Activated CD8-positive, alpha-beta T cell treated with anti-CD3 and anti-CD28 coated beads for 36 hours (primary cell): ENCODE results near the gene IQCK. TPM values are rescaled to one million over a fixed set of nuclear protein-coding genes. Genes with fewer than 3 reads are reported as not detected.
"Not testable (repeated sequence)": the region's sequence is repeated elsewhere in the genome, so short reads cannot be mapped to it uniquely, and the experiment has no call there.

Experiments
- ATAC-seq: fragments of 200-7000 bp; cut with Tn5 transposase; one replicate; pipeline ENCODE4 v1.10.0; 2021; ENCODE audit warnings: mild to moderate bottlenecking, moderate library complexity
- CTCF ChIA-PET: fragments of 350-600 bp; sonication (Branson Sonifier 250); formaldehyde crosslinking; loops from one replicate; lab custom pipeline; 2021; ENCODE audit warnings: antibody characterized with exemption; lab: Charles Lee
- POLR2A ChIA-PET: fragments of 350-600 bp; sonication (Branson Sonifier 250); formaldehyde crosslinking; loops from one replicate; lab custom pipeline; 2021; ENCODE audit warnings: antibody characterized with exemption; lab: Charles Lee
- DNase-seq: peaks from one replicate; pipeline ENCODE4 v3.0.0-alpha.2; 2020
- H3K27ac Mint-ChIP-seq: one replicate; pipeline ENCODE4 v1.8.0; 2021; ENCODE audit warnings: mild to moderate bottlenecking, mixed read lengths
- H3K27me3 Mint-ChIP-seq: one replicate; pipeline ENCODE4 v1.8.0; 2021; ENCODE audit warnings: mixed read lengths
- H3K36me3 Mint-ChIP-seq: one replicate; pipeline ENCODE4 v1.8.0; 2021; ENCODE audit warnings: low read depth, mixed read lengths
- H3K4me1 Mint-ChIP-seq: one replicate; pipeline ENCODE4 v1.8.0; 2021; ENCODE audit warnings: low read depth, mixed read lengths
- H3K4me3 Mint-ChIP-seq: one replicate; pipeline ENCODE4 v1.8.0; 2021; ENCODE audit warnings: mild to moderate bottlenecking, moderate library complexity, mixed read lengths
- H3K9me3 Mint-ChIP-seq: one replicate; pipeline ENCODE4 v1.8.0; 2021; ENCODE audit warnings: mixed read lengths
- intact Hi-C: fragments of 100-400 bp; cut with micrococcal nuclease; formaldehyde crosslinking; loops from one replicate; pipeline ENCODE4 v1.10.0; 2022
- total RNA-seq, 2 experiments: library from RNA; stranded (reverse); gene quantifications; one replicate each; pipeline ENCODE4 v1.2.3, GENCODE V29; 2021
- TF ChIP-seq, protein P1 (sequence below): fragments of 200-600 bp; IDR thresholded peaks from one replicate; pipeline ENCODE4 v1.8.0; 2022; ENCODE audit warnings: antibody characterized with exemption, mild to moderate bottlenecking

Gene IQCK
- total RNA-seq, 2 experiments from 2014 or later, result 1.7 to 3.5 TPM

DNA sequence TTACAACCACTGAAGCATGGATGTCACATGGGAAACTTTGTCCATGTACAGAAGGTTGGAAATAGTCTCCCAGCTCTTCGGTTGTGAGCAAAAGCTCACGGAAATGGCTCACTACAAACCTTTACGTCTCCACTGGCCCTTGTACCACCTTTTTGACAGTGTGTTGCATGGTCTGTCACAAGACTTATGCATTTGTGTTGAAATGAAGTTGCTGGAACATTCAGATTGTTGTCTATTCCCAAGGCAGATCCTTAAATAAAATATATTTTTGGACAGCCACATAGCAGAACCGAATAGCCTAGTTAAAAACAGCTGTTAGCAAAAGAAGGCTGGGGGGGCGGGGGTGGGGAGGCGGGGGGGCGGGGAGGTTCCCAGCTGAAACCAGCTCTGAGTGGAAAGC, 39.3 kb upstream of the IQCK start:
- DNase-seq (no peak), ATAC-seq (no peak)
- POLR2A ChIA-PET, result no interaction called here
- TF ChIP-seq, protein P1, sequence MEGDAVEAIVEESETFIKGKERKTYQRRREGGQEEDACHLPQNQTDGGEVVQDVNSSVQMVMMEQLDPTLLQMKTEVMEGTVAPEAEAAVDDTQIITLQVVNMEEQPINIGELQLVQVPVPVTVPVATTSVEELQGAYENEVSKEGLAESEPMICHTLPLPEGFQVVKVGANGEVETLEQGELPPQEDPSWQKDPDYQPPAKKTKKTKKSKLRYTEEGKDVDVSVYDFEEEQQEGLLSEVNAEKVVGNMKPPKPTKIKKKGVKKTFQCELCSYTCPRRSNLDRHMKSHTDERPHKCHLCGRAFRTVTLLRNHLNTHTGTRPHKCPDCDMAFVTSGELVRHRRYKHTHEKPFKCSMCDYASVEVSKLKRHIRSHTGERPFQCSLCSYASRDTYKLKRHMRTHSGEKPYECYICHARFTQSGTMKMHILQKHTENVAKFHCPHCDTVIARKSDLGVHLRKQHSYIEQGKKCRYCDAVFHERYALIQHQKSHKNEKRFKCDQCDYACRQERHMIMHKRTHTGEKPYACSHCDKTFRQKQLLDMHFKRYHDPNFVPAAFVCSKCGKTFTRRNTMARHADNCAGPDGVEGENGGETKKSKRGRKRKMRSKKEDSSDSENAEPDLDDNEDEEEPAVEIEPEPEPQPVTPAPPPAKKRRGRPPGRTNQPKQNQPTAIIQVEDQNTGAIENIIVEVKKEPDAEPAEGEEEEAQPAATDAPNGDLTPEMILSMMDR, result no peak
- CTCF ChIA-PET, result interaction anchor here (0.6 kb wide), 1 partner anchor 385 kb away, joined by 3 read pairs; no protein-coding TSS in a partner anchor
- H3K27ac Mint-ChIP-seq, result no peak overlapping the region
- peaks cover 5% of the 10 kb centered on the region for H3K9me3 Mint-ChIP-seq
- no peaks in the 10 kb centered on the region for H3K27me3 Mint-ChIP-seq
- intact Hi-C loops, result no loop called here
- H3K36me3 Mint-ChIP-seq, result peaks cover 29% of the 10 kb centered on the region
- H3K4me3 Mint-ChIP-seq, result no peak overlapping the region
- H3K4me1 Mint-ChIP-seq, result no peaks in the 10 kb centered on the region

DNA sequence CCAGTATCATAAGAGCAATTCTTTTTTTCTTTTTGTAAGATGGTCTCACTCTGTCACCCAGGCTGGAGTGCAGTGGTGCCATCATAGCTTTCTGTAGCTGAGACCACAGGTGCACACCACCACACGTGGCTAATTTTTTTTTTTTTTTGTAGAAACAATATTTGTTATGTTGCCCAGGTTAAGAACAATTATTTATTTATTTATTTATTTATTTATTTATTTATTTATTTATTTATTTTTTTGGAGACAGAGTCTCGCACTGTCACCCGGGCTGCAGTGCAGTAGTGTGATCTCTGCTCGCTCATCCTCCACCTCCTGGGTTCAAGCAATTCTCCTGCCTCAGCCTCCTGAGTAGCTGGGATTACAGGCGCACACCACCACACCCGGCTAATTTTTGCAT, 38.8 kb upstream of the IQCK start:
- H3K9me3 Mint-ChIP-seq, DNase-seq, H3K27ac Mint-ChIP-seq, H3K4me1 Mint-ChIP-seq, H3K4me3 Mint-ChIP-seq, ATAC-seq, H3K27me3 Mint-ChIP-seq, POLR2A ChIA-PET, CTCF ChIA-PET, intact Hi-C loops: not testable (repeated sequence)
- H3K36me3 Mint-ChIP-seq, result peaks cover 32% of the 10 kb centered on the region

DNA sequence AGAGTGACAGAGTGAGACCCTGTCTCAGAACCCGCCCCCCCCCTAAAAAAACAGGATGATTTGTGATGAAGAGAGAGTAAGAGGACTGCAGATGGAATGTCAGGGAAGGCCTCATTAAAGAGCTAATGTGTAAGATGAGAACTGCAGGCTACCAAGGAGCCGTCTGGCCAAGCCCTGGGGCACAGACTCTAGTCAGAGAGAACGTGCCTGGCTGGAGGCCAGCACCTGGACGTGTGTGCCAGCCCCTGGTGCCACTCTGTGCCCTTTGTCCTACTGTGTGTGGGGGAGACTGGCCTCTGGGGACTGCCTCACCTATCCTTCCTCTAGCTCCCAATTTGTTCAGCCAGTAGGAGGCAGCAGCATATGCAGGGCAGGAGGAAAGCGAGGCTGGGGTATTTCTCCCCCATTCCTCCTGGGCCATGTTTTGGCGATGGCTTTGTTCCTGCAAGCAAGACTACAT, 37.2 kb upstream of the IQCK start:
- no peaks in the 10 kb centered on the region for H3K4me1 Mint-ChIP-seq
- DNase-seq (no peak), ATAC-seq (no peak)
- CTCF ChIA-PET, result no interaction called here
- H3K9me3 Mint-ChIP-seq, result peaks cover 7% of the 10 kb centered on the region
- POLR2A ChIA-PET, result no interaction called here
- no peak overlapping the region for H3K27ac Mint-ChIP-seq
- peaks cover 36% of the 10 kb centered on the region for H3K36me3 Mint-ChIP-seq
- H3K4me3 Mint-ChIP-seq, result no peak overlapping the region
- no peaks in the 10 kb centered on the region for H3K27me3 Mint-ChIP-seq
- intact Hi-C loops, result no loop called here
- TF ChIP-seq, protein P1, result no peak

DNA sequence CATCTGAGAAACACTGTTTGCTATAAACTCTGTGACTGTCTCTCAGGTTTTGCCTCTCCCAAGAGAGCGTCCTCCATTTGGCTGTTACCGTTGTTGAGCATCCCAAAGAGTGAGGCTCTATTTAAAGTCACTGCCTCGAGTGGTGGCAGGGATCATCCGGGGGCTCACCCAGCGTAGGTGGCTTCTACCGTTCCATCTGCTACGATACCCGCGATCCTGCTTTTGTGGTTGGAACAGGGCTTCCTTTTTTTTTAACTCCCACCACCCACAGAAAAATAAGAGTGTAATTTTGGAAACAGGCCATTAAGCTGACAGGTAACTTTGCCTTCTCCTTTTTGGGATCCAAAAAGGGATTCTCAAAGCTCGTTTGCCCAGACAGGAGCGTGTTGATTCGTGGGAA, 36.4 kb upstream of the IQCK start:
- Mint-ChIP-seq H3K27me3 (no peaks in the 10 kb centered on the region), H3K4me1 (no peaks in the 10 kb centered on the region), H3K4me3 (no peak overlapping the region), H3K9me3 (peaks cover 7% of the 10 kb centered on the region), H3K27ac (no peak overlapping the region), H3K36me3 (peaks cover 37% of the 10 kb centered on the region)
- DNase-seq (no peak), ATAC-seq (no peak)
- TF ChIP-seq, protein P1, result no peak
- ChIA-PET CTCF (no interaction called here), POLR2A (no interaction called here)
- intact Hi-C loops, result no loop called here

DNA sequence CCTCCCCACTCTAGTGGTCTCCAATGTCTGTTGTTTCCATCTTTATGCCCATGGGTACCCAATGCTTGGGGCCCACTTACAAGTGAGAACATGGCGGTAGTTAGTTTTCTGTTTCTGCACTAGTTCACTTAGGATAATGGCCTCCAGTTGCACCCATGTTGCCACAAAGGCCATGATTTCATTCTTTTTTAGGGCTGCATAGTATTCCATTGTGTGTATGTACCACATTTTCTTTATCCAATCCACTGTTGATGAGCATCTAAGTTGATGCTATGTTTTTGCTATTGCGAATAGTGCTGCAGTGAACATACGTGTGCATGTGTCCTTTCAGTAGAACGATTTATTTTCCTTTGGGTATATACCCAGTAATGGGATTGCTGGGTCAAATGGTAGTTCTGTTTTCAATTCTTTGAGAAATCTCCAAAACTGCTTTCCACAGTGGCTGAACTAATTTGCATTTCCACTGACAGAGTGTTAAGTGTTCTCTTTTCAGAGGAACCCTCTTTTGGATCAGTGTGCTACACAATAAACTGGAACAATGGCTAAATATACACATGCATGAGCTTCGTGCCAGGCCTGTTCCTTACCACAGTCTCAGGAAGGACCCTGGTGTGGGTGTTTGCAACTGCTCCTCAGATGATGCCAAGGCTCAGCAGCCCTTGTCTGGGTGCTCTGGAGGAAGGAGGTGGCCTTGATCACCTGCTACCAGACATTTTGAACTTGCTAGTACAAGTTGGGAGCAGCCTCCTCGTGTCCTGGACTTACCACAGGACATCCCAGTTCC, 34.4 kb upstream of the IQCK start:
- CTCF ChIA-PET, result no interaction called here
- Mint-ChIP-seq H3K27ac (no peak overlapping the region), H3K36me3 (peaks cover 42% of the 10 kb centered on the region), H3K9me3 (peaks cover 7% of the 10 kb centered on the region), H3K4me1 (no peaks in the 10 kb centered on the region), H3K4me3 (no peak overlapping the region), H3K27me3 (no peaks in the 10 kb centered on the region)
- TF ChIP-seq, protein P1, result no peak
- DNase-seq (no peak), ATAC-seq (no peak)
- intact Hi-C loops, result no loop called here
- POLR2A ChIA-PET, result no interaction called here
